ENCODE results near the gene ZNF580. TPM values are rescaled to one million over a fixed set of nuclear protein-coding genes. Genes with fewer than 3 reads are reported as not detected.

Gene ZNF580
- total RNA-seq, 1 donor from 2014 or later: 2.8 TPM

DNA sequence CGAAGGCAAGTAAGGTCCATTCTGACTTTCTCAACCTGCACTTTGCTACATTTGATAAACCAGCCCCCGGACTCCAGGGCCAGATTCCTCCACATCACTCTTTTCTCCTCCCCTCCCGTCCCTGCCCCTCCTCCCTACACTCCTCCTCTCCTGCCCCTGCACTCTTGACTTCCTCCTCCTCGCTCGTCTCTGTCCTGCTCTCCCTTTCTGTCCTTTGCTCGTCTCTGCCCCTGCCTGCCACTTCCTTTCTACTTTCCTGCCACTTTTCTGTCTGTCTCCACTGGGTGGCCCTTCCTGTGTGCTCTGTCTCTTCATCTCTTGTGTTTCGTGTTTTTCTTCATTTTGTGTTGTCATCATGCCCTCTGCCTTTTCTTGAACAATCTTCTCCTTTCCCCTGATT, 21.0 kb downstream of the ZNF580 start:
- no peak overlapping the region for H3K27ac Mint-ChIP-seq

GRCh38 chr19:55663846-55664536, 23.2 kb downstream of the ZNF580 start:
- peaks cover 90% of the 10 kb centered on the region for H4K20me1 ChIP-seq (ENCODE audit: low read depth)
- Mint-ChIP-seq H3K4me1 (peaks cover 6% of the 10 kb centered on the region), H3K27ac (no peak overlapping the region), H3K36me3 (peaks cover 28% of the 10 kb centered on the region), H3K27me3 (ENCODE audit: insufficient read depth, low read depth) (no peaks in the 10 kb centered on the region), H3K4me3 (no peak overlapping the region), H3K9me3 (no peaks in the 10 kb centered on the region)
- H3K9ac ChIP-seq: no peak overlapping the region
- H3K79me2 ChIP-seq (ENCODE audit: low read depth): peaks cover 94% of the 10 kb centered on the region
- no peaks in the 10 kb centered on the region for H3K9me3 ChIP-seq (ENCODE audit: low read depth)
- H2AFZ ChIP-seq (replicated peaks): no peak overlapping the region
- no peaks in the 10 kb centered on the region for H3K36me3 ChIP-seq
- no peaks in the 10 kb centered on the region for H3F3A ChIP-seq (ENCODE audit: low read depth)
- H3K4me3 ChIP-seq: no peak overlapping the region
- no peak for DNase-seq (ENCODE audit: low spot score)
- TF ChIP-seq CTCF (IDR thresholded peaks at IDR 0.05) (no peak), EZH2phosphoT487 (IDR thresholded peaks at IDR 0.05) (no peak), EZH2 (IDR thresholded peaks at IDR 0.05) (no peak)
- no peaks in the 10 kb centered on the region for H3K27me3 ChIP-seq
- H3K27ac ChIP-seq: no peak overlapping the region
- H3K4me2 ChIP-seq: no peak overlapping the region
- H3K4me1 ChIP-seq: no peaks in the 10 kb centered on the region

More for the DNA sequence above, 21.0 kb downstream of the ZNF580 start:
- Histone ChIP-seq H3K4me2 (no peak overlapping the region), H2AFZ (replicated peaks) (no peak overlapping the region), H4K20me1 (ENCODE audit: low read depth) (peaks cover 90% of the 10 kb centered on the region), H3K79me2 (ENCODE audit: low read depth) (peaks cover 98% of the 10 kb centered on the region), H3F3A (ENCODE audit: low read depth) (no peaks in the 10 kb centered on the region), H3K4me1 (peaks cover 12% of the 10 kb centered on the region), H3K9ac (no peak overlapping the region), H3K27me3 (no peaks in the 10 kb centered on the region), H3K9me3 (ENCODE audit: low read depth) (no peaks in the 10 kb centered on the region), H3K27ac (no peak overlapping the region), H3K36me3 (no peaks in the 10 kb centered on the region), H3K4me3 (no peak overlapping the region)
- Mint-ChIP-seq H3K36me3 (peaks cover 30% of the 10 kb centered on the region), H3K27me3 (ENCODE audit: insufficient read depth, low read depth) (no peaks in the 10 kb centered on the region), H3K9me3 (no peaks in the 10 kb centered on the region), H3K4me1 (peaks cover 16% of the 10 kb centered on the region), H3K4me3 (peak overlapping the region; percentile 11)
- TF ChIP-seq EZH2 (IDR thresholded peaks at IDR 0.05): no peak
- no peak for TF ChIP-seq CTCF (IDR thresholded peaks at IDR 0.05)
- TF ChIP-seq EZH2phosphoT487 (IDR thresholded peaks at IDR 0.05): no peak
- no peak for DNase-seq (ENCODE audit: low spot score)

GRCh38 chr19:55666343-55667005, 25.7 kb downstream of the ZNF580 start:
- no peak overlapping the region for H2AFZ ChIP-seq (replicated peaks)
- H3K4me2 ChIP-seq: no peak overlapping the region
- peaks cover 18% of the 10 kb centered on the region for H3F3A ChIP-seq (ENCODE audit: low read depth)
- H3K36me3 ChIP-seq: no peaks in the 10 kb centered on the region
- Mint-ChIP-seq H3K27ac (no peak overlapping the region), H3K27me3 (ENCODE audit: insufficient read depth, low read depth) (peaks cover 8% of the 10 kb centered on the region), H3K4me3 (no peak overlapping the region), H3K9me3 (no peaks in the 10 kb centered on the region), H3K4me1 (peaks cover 7% of the 10 kb centered on the region), H3K36me3 (peaks cover 32% of the 10 kb centered on the region)
- H3K4me1 ChIP-seq: no peaks in the 10 kb centered on the region
- no peak overlapping the region for H3K9ac ChIP-seq
- DNase-seq (ENCODE audit: low spot score): no peak
- peaks cover 91% of the 10 kb centered on the region for H3K79me2 ChIP-seq (ENCODE audit: low read depth)
- H3K27ac ChIP-seq: no peak overlapping the region
- no peaks in the 10 kb centered on the region for H3K9me3 ChIP-seq (ENCODE audit: low read depth)
- no peak overlapping the region for H3K4me3 ChIP-seq
- H3K27me3 ChIP-seq: no peaks in the 10 kb centered on the region
- H4K20me1 ChIP-seq (ENCODE audit: low read depth): peaks cover 90% of the 10 kb centered on the region
- no peak for TF ChIP-seq CTCF (IDR thresholded peaks at IDR 0.05)
- TF ChIP-seq EZH2 (IDR thresholded peaks at IDR 0.05): no peak
- TF ChIP-seq EZH2phosphoT487 (IDR thresholded peaks at IDR 0.05): no peak

All from neural progenitor cell (in vitro differentiated cells).